ENCODE data around the gene HAUS8. TPM values are rescaled to one million over a fixed set of nuclear protein-coding genes. Genes with fewer than 3 reads are reported as not detected.

The HAUS8 gene
- total RNA-seq, 1 experiment from 2014 or later = 66.4 TPM

DNA sequence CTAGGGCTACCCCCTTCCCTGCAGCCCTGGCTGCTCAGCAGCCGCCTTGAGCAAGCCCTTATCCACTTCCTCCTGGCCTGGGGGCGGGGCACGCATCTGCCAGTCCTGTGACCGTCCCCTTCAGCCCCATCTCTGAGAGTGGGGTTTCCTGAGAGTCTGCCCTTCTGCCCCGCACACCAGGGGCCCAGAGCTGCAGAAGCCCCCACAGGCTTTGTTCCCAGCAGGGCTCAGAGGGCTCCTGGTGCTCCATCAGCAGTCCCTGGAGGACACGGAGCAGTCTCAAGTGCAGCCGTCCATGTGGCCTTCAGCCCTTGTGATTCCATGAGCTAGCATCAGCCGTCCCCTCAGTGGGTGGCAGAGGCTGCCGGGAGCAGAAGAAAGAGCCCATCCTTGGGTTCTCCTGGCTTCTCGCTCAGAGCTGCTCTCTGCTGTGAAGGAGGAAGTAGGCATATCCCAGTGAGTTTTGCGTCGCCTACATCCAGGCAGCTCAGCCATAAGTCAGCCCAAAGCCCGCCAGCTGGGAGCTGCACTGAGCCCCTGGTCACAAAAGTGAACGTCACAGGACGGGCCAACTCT, 16.6 kb upstream of the HAUS8 start:
- no peaks in the 10 kb centered on the region for H3K4me1 ChIP-seq (ENCODE audit: insufficient read depth, low read length, poor library complexity, severe bottlenecking)
- H3K36me3 ChIP-seq (ENCODE audit: insufficient read depth, low read length, poor library complexity, severe bottlenecking) = peaks cover 3% of the 10 kb centered on the region
- no TSS peak for BruUV-seq (replicated peaks)
- POLR2A ChIA-PET (ENCODE audit: low non-redundant PET) = no interaction called here
- no peaks in the 10 kb centered on the region for H3K27me3 ChIP-seq (replicated peaks; ENCODE audit: insufficient read depth, low read depth, low read length, poor library complexity)
- no peak for TF ChIP-seq EZH2 (IDR thresholded peaks at IDR 0.05; ENCODE audit: borderline replicate concordance, low read depth, low read length, poor library complexity, severe bottlenecking)
- TF ChIP-seq, protein P1, sequence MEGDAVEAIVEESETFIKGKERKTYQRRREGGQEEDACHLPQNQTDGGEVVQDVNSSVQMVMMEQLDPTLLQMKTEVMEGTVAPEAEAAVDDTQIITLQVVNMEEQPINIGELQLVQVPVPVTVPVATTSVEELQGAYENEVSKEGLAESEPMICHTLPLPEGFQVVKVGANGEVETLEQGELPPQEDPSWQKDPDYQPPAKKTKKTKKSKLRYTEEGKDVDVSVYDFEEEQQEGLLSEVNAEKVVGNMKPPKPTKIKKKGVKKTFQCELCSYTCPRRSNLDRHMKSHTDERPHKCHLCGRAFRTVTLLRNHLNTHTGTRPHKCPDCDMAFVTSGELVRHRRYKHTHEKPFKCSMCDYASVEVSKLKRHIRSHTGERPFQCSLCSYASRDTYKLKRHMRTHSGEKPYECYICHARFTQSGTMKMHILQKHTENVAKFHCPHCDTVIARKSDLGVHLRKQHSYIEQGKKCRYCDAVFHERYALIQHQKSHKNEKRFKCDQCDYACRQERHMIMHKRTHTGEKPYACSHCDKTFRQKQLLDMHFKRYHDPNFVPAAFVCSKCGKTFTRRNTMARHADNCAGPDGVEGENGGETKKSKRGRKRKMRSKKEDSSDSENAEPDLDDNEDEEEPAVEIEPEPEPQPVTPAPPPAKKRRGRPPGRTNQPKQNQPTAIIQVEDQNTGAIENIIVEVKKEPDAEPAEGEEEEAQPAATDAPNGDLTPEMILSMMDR (conservative IDR thresholded peaks at IDR 0.05; ENCODE audit: low read depth, low read length) = no peak
- intact Hi-C loops (cut with micrococcal nuclease; ENCODE audit: unreplicated experiment) = no loop called here
- no peak overlapping the region for H3K4me3 ChIP-seq (ENCODE audit: low read depth, low read length, poor library complexity, severe bottlenecking)
- H3K27ac ChIP-seq (ENCODE audit: low read depth, low read length, poor library complexity, severe bottlenecking) = no peak overlapping the region
- DNase-seq (ENCODE audit: low spot score) = no peak
- CTCF ChIA-PET = no interaction called here
- no peaks in the 10 kb centered on the region for H3K9me3 ChIP-seq (ENCODE audit: low read depth, low read length, poor library complexity, severe bottlenecking)

DNA sequence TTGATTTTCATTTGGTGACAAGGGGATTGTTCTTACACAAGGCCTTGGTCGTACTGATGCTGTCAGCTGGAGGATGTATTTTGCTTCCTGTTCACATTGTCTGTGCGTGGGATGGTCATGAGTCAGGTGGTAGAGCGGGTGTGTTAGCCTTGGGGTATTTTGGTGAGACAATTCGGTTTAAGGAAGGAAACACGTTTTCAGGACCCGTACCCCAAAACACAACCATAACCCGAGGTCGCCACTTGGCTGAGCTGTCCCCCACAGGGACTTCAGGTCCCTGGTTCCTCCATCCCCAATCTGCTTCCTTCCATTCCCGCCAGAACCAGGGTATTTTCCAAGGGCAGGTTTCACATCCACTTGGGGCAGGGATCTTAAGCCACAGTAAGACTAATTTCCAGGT, 15.3 kb upstream of the HAUS8 start:
- H3K36me3 ChIP-seq (ENCODE audit: insufficient read depth, low read length, poor library complexity, severe bottlenecking) = peaks cover 3% of the 10 kb centered on the region
- no peaks in the 10 kb centered on the region for H3K9me3 ChIP-seq (ENCODE audit: low read depth, low read length, poor library complexity, severe bottlenecking)
- no TSS peak for BruUV-seq (replicated peaks)
- ChIA-PET CTCF (no interaction called here), POLR2A (ENCODE audit: low non-redundant PET) (no interaction called here)
- DNase-seq (ENCODE audit: low spot score) = no peak
- intact Hi-C loops (cut with micrococcal nuclease; ENCODE audit: unreplicated experiment) = no loop called here
- no peak overlapping the region for H3K27ac ChIP-seq (ENCODE audit: low read depth, low read length, poor library complexity, severe bottlenecking)
- no peaks in the 10 kb centered on the region for H3K27me3 ChIP-seq (replicated peaks; ENCODE audit: insufficient read depth, low read depth, low read length, poor library complexity)
- no peaks in the 10 kb centered on the region for H3K4me1 ChIP-seq (ENCODE audit: insufficient read depth, low read length, poor library complexity, severe bottlenecking)
- TF ChIP-seq, protein P1 (conservative IDR thresholded peaks at IDR 0.05; ENCODE audit: low read depth, low read length) = no peak
- no peak for TF ChIP-seq EZH2 (IDR thresholded peaks at IDR 0.05; ENCODE audit: borderline replicate concordance, low read depth, low read length, poor library complexity, severe bottlenecking)
- H3K4me3 ChIP-seq (ENCODE audit: low read depth, low read length, poor library complexity, severe bottlenecking) = no peak overlapping the region

DNA sequence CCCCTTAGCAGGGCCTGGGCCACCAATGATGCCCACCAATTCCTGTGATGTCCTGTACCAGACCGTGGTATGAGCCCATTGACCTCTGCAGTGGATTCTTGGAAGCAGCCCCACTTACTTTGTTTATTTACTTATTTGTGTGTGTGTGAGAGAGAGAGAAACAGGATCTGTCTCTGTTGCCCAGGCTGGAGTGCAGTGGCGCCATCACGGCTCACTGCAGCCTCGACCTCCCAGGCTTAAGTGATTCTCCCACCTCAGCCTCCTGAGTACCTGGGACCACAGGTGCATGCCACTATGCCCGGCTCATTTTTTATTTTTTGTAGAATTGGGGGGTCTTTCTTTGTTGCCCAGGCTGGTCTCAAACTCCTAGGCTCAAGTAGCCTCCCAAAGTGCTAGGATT, 13.3 kb upstream of the HAUS8 start:
- no TSS peak for BruUV-seq (replicated peaks)
- no peak overlapping the region for H3K4me3 ChIP-seq (ENCODE audit: low read depth, low read length, poor library complexity, severe bottlenecking)
- no peaks in the 10 kb centered on the region for H3K27me3 ChIP-seq (replicated peaks; ENCODE audit: insufficient read depth, low read depth, low read length, poor library complexity)
- H3K27ac ChIP-seq (ENCODE audit: low read depth, low read length, poor library complexity, severe bottlenecking) = no peak overlapping the region
- intact Hi-C loops (cut with micrococcal nuclease; ENCODE audit: unreplicated experiment) = no loop called here
- DNase-seq (ENCODE audit: low spot score) = no peak
- ChIA-PET CTCF (no interaction called here), POLR2A (ENCODE audit: low non-redundant PET) (no interaction called here)
- TF ChIP-seq, protein P1 (conservative IDR thresholded peaks at IDR 0.05; ENCODE audit: low read depth, low read length) = no peak
- TF ChIP-seq EZH2 (IDR thresholded peaks at IDR 0.05; ENCODE audit: borderline replicate concordance, low read depth, low read length, poor library complexity, severe bottlenecking) = no peak
- peaks cover 3% of the 10 kb centered on the region for H3K36me3 ChIP-seq (ENCODE audit: insufficient read depth, low read length, poor library complexity, severe bottlenecking)
- no peaks in the 10 kb centered on the region for H3K9me3 ChIP-seq (ENCODE audit: low read depth, low read length, poor library complexity, severe bottlenecking)
- H3K4me1 ChIP-seq (ENCODE audit: insufficient read depth, low read length, poor library complexity, severe bottlenecking) = no peaks in the 10 kb centered on the region

All from A673 (cell line).